ENCODE data around the gene UFD1. TPM values are rescaled to one million over a fixed set of nuclear protein-coding genes. Genes with fewer than 3 reads are reported as not detected.
A peak's percentile ranks its signal among the peaks of the same experiment; 100 is the strongest.

UFD1 gene
- total and polyA plus RNA-seq, 2 of the 13 experiments (the other 11 are each of a cell fraction or from before 2014, with no cell fraction given), result 47.9 to 51.1 TPM

- TF ChIP-seq PRDM10 (CRISPR knock-in tag; IDR thresholded peaks at IDR 0.05; ENCODE audit: low read depth) (peak; percentile 92), HNRNPH1 (optimal IDR thresholded peaks at IDR 0.05; ENCODE audit: low read depth, low read length) (no peak), EEA1 (CRISPR knock-in tag; IDR thresholded peaks at IDR 0.05; ENCODE audit: borderline replicate concordance) (peak; percentile 94; the same call in 1 of the 2 replicates), ZHX2 (IDR thresholded peaks at IDR 0.05; ENCODE audit: low read depth) (peak; percentile 88), ZHX2 (CRISPR knock-in tag; IDR thresholded peaks at IDR 0.05; ENCODE audit: borderline replicate concordance) (no peak), PCBP2 (optimal IDR thresholded peaks at IDR 0.05; ENCODE audit: low read depth, low read length, poor library complexity, severe bottlenecking) (no peak), MYNN (CRISPR knock-in tag; IDR thresholded peaks at IDR 0.05; ENCODE audit: low read depth) (no peak), PHF5A (CRISPR knock-in tag; IDR thresholded peaks at IDR 0.05; ENCODE audit: low read depth, unreplicated experiment) (peak; percentile 99), ETV5 (CRISPR knock-in tag; IDR thresholded peaks at IDR 0.05; ENCODE audit: borderline replicate concordance) (peak; percentile 94), ATF7-NPFF (CRISPR knock-in tag; IDR thresholded peaks at IDR 0.05; ENCODE audit: low read depth) (peak; percentile 93), NKX3-1 (CRISPR knock-in tag; IDR thresholded peaks at IDR 0.05) (no peak), MYPOP (CRISPR knock-in tag; IDR thresholded peaks at IDR 0.05) (peak; percentile 88; the same call in 1 of the 2 replicates), SRSF1 (optimal IDR thresholded peaks at IDR 0.05; ENCODE audit: low read depth, low read length) (peak; percentile 54), SP2 (CRISPR knock-in tag; IDR thresholded peaks at IDR 0.05) (peak; percentile 80), TFDP1 (CRISPR knock-in tag; IDR thresholded peaks at IDR 0.05; ENCODE audit: borderline replicate concordance) (no peak; the same call in 1 of the 2 replicates), SRSF9 (IDR thresholded peaks at IDR 0.05; ENCODE audit: borderline replicate concordance, insufficient read depth, low read depth, low read length, poor library complexity, severe bottlenecking) (no peak)
Observed at GRCh38 chr22:19432133-19432851, 46.7 kb downstream of the UFD1 start, which contains the start of gene MRPL40 (continued).

Data from HepG2 (cell line).